H9 (cell line): ENCODE results near the gene APLN. TPM values are rescaled to one million over a fixed set of nuclear protein-coding genes. Genes with fewer than 3 reads are reported as not detected.

Experiments
- DNase-seq: peaks from one replicate; pipeline ENCODE4 v3.0.0-alpha.2; 2017
- H2AFZ ChIP-seq: one replicate; pipeline ENCODE4 v1.6.1; 2013; ENCODE audit warnings: mild to moderate bottlenecking, low read length, control low read depth, moderate library complexity
- H2AK5ac ChIP-seq: 2 replicates; pipeline ENCODE4 v1.6.1; 2013; ENCODE audit warnings: low read length, control low read depth, mixed read lengths; ENCODE audit not compliant: insufficient read length
- H2BK120ac ChIP-seq: one replicate; pipeline ENCODE4 v1.6.1; 2013; ENCODE audit warnings: low read depth, mild to moderate bottlenecking, low read length, control low read depth, inconsistent platforms; ENCODE audit not compliant: poor library complexity, severe bottlenecking
- H2BK12ac ChIP-seq: 2 replicates; pipeline ENCODE4 v1.6.1; 2013; ENCODE audit warnings: low read length, control low read depth, mixed read lengths, low read depth; ENCODE audit not compliant: insufficient read length
- H2BK15ac ChIP-seq: 2 replicates; pipeline ENCODE4 v1.6.1; 2013; ENCODE audit warnings: low read depth, low read length, control low read depth
- H2BK20ac ChIP-seq: one replicate; pipeline ENCODE4 v1.6.1; 2013; ENCODE audit warnings: low read depth, mild to moderate bottlenecking, low read length, control low read depth, inconsistent platforms; ENCODE audit not compliant: poor library complexity, severe bottlenecking
- H2BK5ac ChIP-seq: 2 replicates; pipeline ENCODE4 v1.6.1; 2013; ENCODE audit warnings: low read length, control low read depth, mixed read lengths; ENCODE audit not compliant: insufficient read length
- H3K14ac ChIP-seq: 2 replicates; pipeline ENCODE4 v1.6.1; 2013; ENCODE audit warnings: low read length, control low read depth; ENCODE audit not compliant: insufficient read depth
- H3K18ac ChIP-seq: 2 replicates; pipeline ENCODE4 v1.6.1; 2013; ENCODE audit warnings: low read depth, mild to moderate bottlenecking, mixed read lengths, low read length, control low read depth; ENCODE audit not compliant: insufficient read length
- H3K23ac ChIP-seq: 2 replicates; pipeline ENCODE4 v1.6.1; 2013; ENCODE audit warnings: low read length, control low read depth, mixed read lengths, low read depth; ENCODE audit not compliant: insufficient read length
- H3K23me2 ChIP-seq: 2 replicates; pipeline ENCODE4 v1.6.1; 2013; ENCODE audit warnings: low read depth, mild to moderate bottlenecking, mixed read lengths, low read length, control low read depth; ENCODE audit not compliant: insufficient read length, poor library complexity, severe bottlenecking
- H3K27ac ChIP-seq: 2 replicates; pipeline ENCODE4 v1.5.1; 2013; ENCODE audit warnings: low read length, control low read depth, mixed read lengths, low read depth; ENCODE audit not compliant: insufficient read length
- H3K27me3 ChIP-seq: 2 replicates; pipeline ENCODE4 v1.6.1; 2013; ENCODE audit warnings: low read length, control low read depth, inconsistent platforms; ENCODE audit not compliant: insufficient read depth
- H3K4ac ChIP-seq: 2 replicates; pipeline ENCODE4 v1.6.1; 2013; ENCODE audit warnings: low read depth, mild to moderate bottlenecking, control low read depth, inconsistent platforms, low read length, moderate library complexity
- H3K4me1 ChIP-seq: 2 replicates; pipeline ENCODE4 v1.6.1; 2013; ENCODE audit warnings: low read length, control low read depth, inconsistent platforms; ENCODE audit not compliant: insufficient read depth
- H3K4me2 ChIP-seq: 2 replicates; pipeline ENCODE4 v1.6.1; 2013; ENCODE audit warnings: low read length, control low read depth, mixed read lengths; ENCODE audit not compliant: insufficient read length, insufficient read depth
- H3K56ac ChIP-seq: 2 replicates; pipeline ENCODE4 v1.6.1; 2013; ENCODE audit warnings: low read depth, mild to moderate bottlenecking, mixed read lengths, low read length, control low read depth; ENCODE audit not compliant: insufficient read length
- H3K79me1 ChIP-seq: 2 replicates; pipeline ENCODE4 v1.6.1; 2013; ENCODE audit warnings: low read depth, mild to moderate bottlenecking, moderate library complexity, low read length, control low read depth, inconsistent platforms; ENCODE audit not compliant: insufficient read depth, poor library complexity, severe bottlenecking
- H3K79me2 ChIP-seq: 2 replicates; pipeline ENCODE4 v1.6.1; 2013; ENCODE audit warnings: low read length, control low read depth, inconsistent platforms; ENCODE audit not compliant: insufficient read depth
- H3K9ac ChIP-seq: 2 replicates; pipeline ENCODE4 v1.6.1; 2013; ENCODE audit warnings: low read length, control low read depth, mixed read lengths; ENCODE audit not compliant: insufficient read length; ENCODE audit errors: extremely low read depth
- H3K9me3 ChIP-seq: one replicate; pipeline ENCODE4 v1.6.1; 2013; ENCODE audit warnings: low read depth, low read length, inconsistent platforms; ENCODE audit not compliant: control insufficient read depth
- H3T11ph ChIP-seq: one replicate; pipeline ENCODE4 v1.6.1; 2013; ENCODE audit warnings: mild to moderate bottlenecking, low read length, control low read depth, inconsistent platforms
- H4K20me1 ChIP-seq: one replicate; pipeline ENCODE4 v1.6.1; 2013; ENCODE audit not compliant: control insufficient read depth, insufficient read length, insufficient read depth
- H4K5ac ChIP-seq: 2 replicates; pipeline ENCODE4 v1.6.1; 2013; ENCODE audit warnings: low read depth, mild to moderate bottlenecking, mixed read lengths, low read length, control low read depth; ENCODE audit not compliant: insufficient read length
- H4K8ac ChIP-seq: replicated peaks from 2 replicates; pipeline ENCODE4 v1.6.1; 2013; ENCODE audit warnings: low read length, control low read depth, mixed read lengths, low read depth; ENCODE audit not compliant: insufficient read length
- H4K91ac ChIP-seq: 2 replicates; pipeline ENCODE4 v1.6.1; 2013; ENCODE audit warnings: low read depth, mild to moderate bottlenecking, moderate library complexity, mixed read lengths, low read length, control low read depth; ENCODE audit not compliant: insufficient read length
- H3K27ac Mint-ChIP-seq, 3 experiments: 2 replicates in 2 of 3; 3 replicates in 1 of 3; pipeline ENCODE4 v1.8.0; 2020 to 2021; ENCODE audit warnings: mixed read lengths in 3 of 3, mild to moderate bottlenecking in 1 of 3, moderate library complexity in 1 of 3
- H3K27me3 Mint-ChIP-seq: 2 replicates; pipeline ENCODE4 v1.8.0; 2021; ENCODE audit warnings: low read depth, mild to moderate bottlenecking, moderate library complexity, mixed read lengths
- H3K36me3 Mint-ChIP-seq, 3 experiments: 2 replicates in 2 of 3; 3 replicates in 1 of 3; pipeline ENCODE4 v1.8.0; 2020 to 2021; ENCODE audit warnings: low read depth in 3 of 3, mixed read lengths in 3 of 3; ENCODE audit not compliant: insufficient read depth in 1 of 3
- H3K4me1 Mint-ChIP-seq, 2 experiments: 2 replicates each; pipeline ENCODE4 v1.8.0; 2020; ENCODE audit warnings: mixed read lengths in 2 of 2
- H3K4me3 Mint-ChIP-seq, 2 experiments: 2 replicates in 1 of 2; 3 replicates in 1 of 2; pipeline ENCODE4 v1.8.0; 2020 to 2021; ENCODE audit warnings: mild to moderate bottlenecking in 2 of 2, mixed read lengths in 2 of 2, moderate library complexity in 1 of 2
- H3K9me3 Mint-ChIP-seq, 2 experiments: 2 replicates in 1 of 2; 3 replicates in 1 of 2; pipeline ENCODE4 v1.8.0; 2020; ENCODE audit warnings: mild to moderate bottlenecking in 2 of 2, mixed read lengths in 2 of 2, moderate library complexity in 1 of 2
- CTCF ChIP-seq: fragments of 200-600 bp; sonication (generic); conservative IDR thresholded peaks from 3 replicates; pipeline ENCODE4 v1.8.0; 2021; ENCODE audit warnings: antibody characterized with exemption, mild to moderate bottlenecking
- WGBS: extraction: QIAGEN DNeasy Blood & Tissue Kit; methylation state at CpG from one replicate; pipeline ENCODE4 v1.1.7; 2013; ENCODE audit warnings: missing lambda C conversion rate, low lambda C conversion rate, mixed read lengths; ENCODE audit not compliant: insufficient read length; ENCODE audit errors: extremely low coverage; 5-methylcytosine and 5-hydroxymethylcytosine counted together
- total RNA-seq: library from RNA; stranded (reverse); gene quantifications from 2 replicates; pipeline ENCODE4 v1.2.1, GENCODE V29; 2021

The APLN gene
- total RNA-seq, 1 experiment from 2014 or later: 0.24 TPM

GRCh38 chrX:129694805-129695204 lies 40.0 kb upstream of the APLN start:
- Histone ChIP-seq H3K14ac (no peak overlapping the region), H3T11ph (no peak overlapping the region), H3K56ac (no peak overlapping the region), H3K27me3 (no peaks in the 10 kb centered on the region; the same call in 1 of the 2 replicates), H4K8ac (no peak overlapping the region), H3K4ac (no peak overlapping the region), H3K9me3 (peaks cover 3% of the 10 kb centered on the region), H2BK20ac (no peak overlapping the region), H3K79me2 (no peaks in the 10 kb centered on the region), H2AFZ (no peak overlapping the region), H3K23ac (no peak overlapping the region), H2BK15ac (no peak overlapping the region), H4K20me1 (no peaks in the 10 kb centered on the region), H4K5ac (no peak overlapping the region), H3K18ac (no peak overlapping the region), H2BK12ac (no peak overlapping the region), H2BK5ac (no peak overlapping the region), H3K9ac (no peak overlapping the region), H2AK5ac (no peak overlapping the region), H3K4me1 (peaks cover 9% of the 10 kb centered on the region; the same call in 1 of the 2 replicates), H3K27ac (no peak overlapping the region), H4K91ac (no peak overlapping the region), H3K79me1 (no peaks in the 10 kb centered on the region), H3K23me2 (no peaks in the 10 kb centered on the region), H2BK120ac (no peak overlapping the region), H3K4me2 (no peak overlapping the region)
- Mint-ChIP-seq H3K4me1 (peaks cover 33 to 42% of the 10 kb centered on the region in 2 experiments), H3K4me3 (peak overlapping the region in 1 of 2 experiments; percentile 62; a peak in 1 of 5 replicates), H3K9me3 (peaks cover 0 to 62% of the 10 kb centered on the region in 2 experiments; a peak in 3 of 5 replicates), H3K27ac (no peak overlapping the region), H3K27me3 (peaks cover 26% of the 10 kb centered on the region), H3K36me3 (peaks cover 2 to 13% (median 5%) of the 10 kb centered on the region in 3 experiments; a peak in 4 of 7 replicates)
- WGBS: no CpG with 5 or more reads among the region's 5 CpGs
- no peak for TF ChIP-seq CTCF
- DNase-seq: no peak
